Chondrocyte (in vitro differentiated cells): Measurements from ENCODE around the gene SHANK3. TPM values are rescaled to one million over a fixed set of nuclear protein-coding genes. Genes with fewer than 3 reads are reported as not detected.
A peak's percentile ranks its signal among the peaks of the same experiment; 100 is the strongest.

Source experiments
- DNase-seq: peaks from one replicate; pipeline ENCODE4 v3.0.0; 2021; ENCODE audit warnings: mixed read lengths, low spot score
- H3K27ac Mint-ChIP-seq: one replicate; pipeline ENCODE4 v1.8.0; 2021; ENCODE audit warnings: mild to moderate bottlenecking, moderate library complexity, mixed read lengths; ENCODE audit not compliant: unreplicated experiment
- H3K27me3 Mint-ChIP-seq: 2 replicates; pipeline ENCODE4 v1.8.0; 2021; ENCODE audit warnings: low read depth, mixed read lengths
- H3K36me3 Mint-ChIP-seq: 2 replicates; pipeline ENCODE4 v1.8.0; 2021; ENCODE audit warnings: low read depth, mixed read lengths
- H3K4me1 Mint-ChIP-seq: 2 replicates; pipeline ENCODE4 v1.8.0; 2021; ENCODE audit warnings: low read depth, mild to moderate bottlenecking, mixed read lengths
- H3K4me3 Mint-ChIP-seq: one replicate; pipeline ENCODE4 v1.8.0; 2021; ENCODE audit warnings: mild to moderate bottlenecking, moderate library complexity, mixed read lengths; ENCODE audit not compliant: unreplicated experiment
- H3K9me3 Mint-ChIP-seq: 2 replicates; pipeline ENCODE4 v1.8.0; 2021; ENCODE audit warnings: low read depth, mixed read lengths
- CTCF ChIP-seq: fragments of 200-600 bp; sonication (generic); IDR thresholded peaks from 2 replicates; pipeline ENCODE4 v1.5.0; 2021; ENCODE audit warnings: antibody characterized with exemption, mild to moderate bottlenecking, moderate library complexity
- total RNA-seq: library from RNA; stranded (reverse); gene quantifications from 3 replicates; pipeline ENCODE4 v1.2.1, GENCODE V29; 2021

The SHANK3 gene
- total RNA-seq, 1 donor from 2014 or later: 7.0 TPM

- peaks cover 4% of the 10 kb centered on the region for H3K36me3 Mint-ChIP-seq
- DNase-seq: no peak
- no peaks in the 10 kb centered on the region for H3K4me1 Mint-ChIP-seq
- H3K27me3 Mint-ChIP-seq: no peaks in the 10 kb centered on the region
- H3K27ac Mint-ChIP-seq: no peak overlapping the region
- H3K9me3 Mint-ChIP-seq: no peaks in the 10 kb centered on the region
- TF ChIP-seq CTCF: no peak
- H3K4me3 Mint-ChIP-seq: no peak overlapping the region
Observed at GRCh38 chr22:50708996-50709395, 36.4 kb downstream of the SHANK3 start.

- peak; percentile 56 for DNase-seq
- H3K36me3 Mint-ChIP-seq: peaks cover 4% of the 10 kb centered on the region
- no peak overlapping the region for H3K4me3 Mint-ChIP-seq
- no peaks in the 10 kb centered on the region for H3K4me1 Mint-ChIP-seq
- no peak for TF ChIP-seq CTCF
- H3K27me3 Mint-ChIP-seq: no peaks in the 10 kb centered on the region
- H3K9me3 Mint-ChIP-seq: no peaks in the 10 kb centered on the region
- H3K27ac Mint-ChIP-seq: no peak overlapping the region
Observed at GRCh38 chr22:50710221-50710620, 37.6 kb downstream of the SHANK3 start.

GRCh38 chr22:50710886-50711285 is 38.3 kb downstream of the SHANK3 start:
- TF ChIP-seq CTCF: no peak
- H3K27ac Mint-ChIP-seq: no peak overlapping the region
- no peaks in the 10 kb centered on the region for H3K27me3 Mint-ChIP-seq
- H3K9me3 Mint-ChIP-seq: no peaks in the 10 kb centered on the region
- H3K4me1 Mint-ChIP-seq: no peaks in the 10 kb centered on the region
- H3K4me3 Mint-ChIP-seq: no peak overlapping the region
- H3K36me3 Mint-ChIP-seq: peaks cover 4% of the 10 kb centered on the region
- peak; percentile 63 for DNase-seq

GRCh38 chr22:50711446-50712340 is 39.1 kb downstream of the SHANK3 start:
- Mint-ChIP-seq H3K9me3 (no peaks in the 10 kb centered on the region), H3K36me3 (peaks cover 7% of the 10 kb centered on the region), H3K4me1 (no peaks in the 10 kb centered on the region), H3K27me3 (no peaks in the 10 kb centered on the region), H3K4me3 (no peak overlapping the region), H3K27ac (no peak overlapping the region)
- TF ChIP-seq CTCF: no peak
- peak; percentile 69 for DNase-seq

GRCh38 chr22:50712341-50713007 is 39.9 kb downstream of the SHANK3 start:
- no peaks in the 10 kb centered on the region for H3K27me3 Mint-ChIP-seq

More at GRCh38 chr22:50712341-50713007, 39.9 kb downstream of the SHANK3 start:
- peak; percentile 72 for DNase-seq
- Mint-ChIP-seq H3K36me3 (peaks cover 7% of the 10 kb centered on the region), H3K27ac (no peak overlapping the region), H3K4me1 (no peaks in the 10 kb centered on the region), H3K9me3 (no peaks in the 10 kb centered on the region), H3K4me3 (no peak overlapping the region)
- TF ChIP-seq CTCF: no peak
